Epithelial cell of esophagus (primary cell): ENCODE measurements around the gene FRG2.
"Not testable (repeated sequence)": the region's sequence is repeated elsewhere in the genome, so short reads cannot be mapped to it uniquely, and the experiment has no call there.

ENCODE experiments used
- DNase-seq: peaks from one replicate; pipeline ENCODE4 v3.0.0; 2010; ENCODE audit warnings: low read depth
- H3K4me3 ChIP-seq: 2 replicates; pipeline ENCODE4 v1.5.1; 2011; ENCODE audit warnings: mild to moderate bottlenecking, low read length, control low read depth
- TF ChIP-seq, protein P1 (sequence below): IDR thresholded peaks from 2 replicates; pipeline ENCODE4 v1.5.1; 2011; ENCODE audit warnings: low read depth, mild to moderate bottlenecking, low read length, control low read depth, inconsistent platforms; ENCODE audit not compliant: insufficient read depth; ENCODE audit errors: missing control alignments

The FRG2 gene

DNA sequence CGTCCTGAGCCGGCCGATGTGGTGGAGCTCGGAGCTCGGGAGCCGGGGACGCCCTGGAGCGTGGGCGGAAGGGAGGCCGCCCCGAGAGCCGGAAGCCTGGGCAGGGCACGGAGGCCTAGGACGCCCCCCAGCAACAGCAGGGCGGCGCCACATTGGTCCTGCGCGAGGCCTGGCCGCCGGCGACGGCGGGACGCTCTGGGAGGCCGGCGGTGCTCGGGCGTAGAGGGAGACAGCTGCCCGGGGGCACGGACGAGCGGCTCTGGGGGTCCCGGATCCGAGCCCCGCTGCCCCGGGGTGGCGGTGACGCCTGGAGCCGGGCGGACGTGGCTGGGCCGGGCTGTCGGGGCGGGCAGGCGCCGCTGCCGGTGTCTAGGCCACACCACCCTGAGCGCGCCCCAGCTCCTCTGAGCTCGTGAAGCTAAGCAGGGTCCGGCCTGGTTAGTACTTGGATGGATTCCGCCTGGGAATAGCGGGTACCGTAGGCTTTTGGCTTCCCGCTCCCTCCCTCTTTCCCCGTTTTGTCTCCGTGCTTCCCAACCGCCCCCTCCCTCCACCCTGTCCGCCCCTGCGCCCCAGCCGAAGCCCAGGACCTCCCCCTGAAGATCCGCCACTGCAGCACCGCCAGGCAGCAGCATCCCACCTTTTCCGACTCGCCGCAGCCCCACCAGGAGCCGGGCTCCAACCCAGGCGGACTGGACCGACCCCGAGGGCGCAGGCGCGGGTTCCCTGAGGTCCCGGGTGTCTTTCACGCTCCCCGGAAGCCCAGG lies 12.1 kb downstream of the FRG2 start:
- no peak for DNase-seq
- H3K4me3 ChIP-seq, result no peak overlapping the region

GRCh38 chr4:189989941-189990340 lies 37.1 kb downstream of the FRG2 start:
- not testable (repeated sequence) for H3K4me3 ChIP-seq, DNase-seq

More for the DNA sequence above, 12.1 kb downstream of the FRG2 start:
- TF ChIP-seq, protein P1, sequence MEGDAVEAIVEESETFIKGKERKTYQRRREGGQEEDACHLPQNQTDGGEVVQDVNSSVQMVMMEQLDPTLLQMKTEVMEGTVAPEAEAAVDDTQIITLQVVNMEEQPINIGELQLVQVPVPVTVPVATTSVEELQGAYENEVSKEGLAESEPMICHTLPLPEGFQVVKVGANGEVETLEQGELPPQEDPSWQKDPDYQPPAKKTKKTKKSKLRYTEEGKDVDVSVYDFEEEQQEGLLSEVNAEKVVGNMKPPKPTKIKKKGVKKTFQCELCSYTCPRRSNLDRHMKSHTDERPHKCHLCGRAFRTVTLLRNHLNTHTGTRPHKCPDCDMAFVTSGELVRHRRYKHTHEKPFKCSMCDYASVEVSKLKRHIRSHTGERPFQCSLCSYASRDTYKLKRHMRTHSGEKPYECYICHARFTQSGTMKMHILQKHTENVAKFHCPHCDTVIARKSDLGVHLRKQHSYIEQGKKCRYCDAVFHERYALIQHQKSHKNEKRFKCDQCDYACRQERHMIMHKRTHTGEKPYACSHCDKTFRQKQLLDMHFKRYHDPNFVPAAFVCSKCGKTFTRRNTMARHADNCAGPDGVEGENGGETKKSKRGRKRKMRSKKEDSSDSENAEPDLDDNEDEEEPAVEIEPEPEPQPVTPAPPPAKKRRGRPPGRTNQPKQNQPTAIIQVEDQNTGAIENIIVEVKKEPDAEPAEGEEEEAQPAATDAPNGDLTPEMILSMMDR, result no peak

GRCh38 chr4:189988877-189989431 lies 38.1 kb downstream of the FRG2 start:
- H3K4me3 ChIP-seq, result no peak overlapping the region
- TF ChIP-seq, protein P1, result no peak
- no peak for DNase-seq

DNA sequence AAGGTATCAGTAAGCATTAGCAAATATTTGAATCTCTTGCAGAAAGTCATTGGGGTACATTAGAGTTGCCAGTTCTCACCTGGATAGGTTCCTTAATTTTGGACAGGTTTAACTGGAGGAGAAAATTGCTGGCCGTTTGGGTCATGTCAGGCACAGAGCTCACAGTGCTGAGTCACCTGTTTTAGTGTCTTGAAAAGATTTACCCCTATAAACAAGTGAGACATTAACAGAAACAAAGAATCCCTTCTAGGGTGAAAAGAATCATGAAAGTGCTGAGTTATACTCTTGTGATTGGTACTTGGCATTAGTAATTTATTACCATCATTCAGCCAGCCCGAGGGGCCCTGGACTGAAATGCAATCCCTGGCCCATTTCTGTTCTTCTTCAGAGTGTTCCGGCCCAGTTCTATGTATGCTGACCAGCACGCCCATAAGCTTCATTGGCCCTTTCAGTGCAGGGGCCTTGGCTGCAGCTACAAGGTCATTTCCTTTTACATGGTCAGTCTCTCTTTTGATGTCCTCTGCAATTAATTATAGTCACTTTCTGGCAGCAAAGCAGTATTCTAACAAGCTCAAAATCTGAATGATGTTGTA lies 41.3 kb downstream of the FRG2 start:
- DNase-seq, H3K4me3 ChIP-seq: not testable (repeated sequence)

- DNase-seq, H3K4me3 ChIP-seq: not testable (repeated sequence)
These were observed 42.4 kb downstream of the FRG2 start for GRCh38 chr4:189984661-189985060.

GRCh38 chr4:189983916-189984526 lies 43.0 kb downstream of the FRG2 start:
- H3K4me3 ChIP-seq, DNase-seq: not testable (repeated sequence)

- no peak overlapping the region for H3K4me3 ChIP-seq
- no peak for DNase-seq
- TF ChIP-seq, protein P1, result no peak
These were observed 45.1 kb downstream of the FRG2 start for GRCh38 chr4:189981970-189982369.

DNA sequence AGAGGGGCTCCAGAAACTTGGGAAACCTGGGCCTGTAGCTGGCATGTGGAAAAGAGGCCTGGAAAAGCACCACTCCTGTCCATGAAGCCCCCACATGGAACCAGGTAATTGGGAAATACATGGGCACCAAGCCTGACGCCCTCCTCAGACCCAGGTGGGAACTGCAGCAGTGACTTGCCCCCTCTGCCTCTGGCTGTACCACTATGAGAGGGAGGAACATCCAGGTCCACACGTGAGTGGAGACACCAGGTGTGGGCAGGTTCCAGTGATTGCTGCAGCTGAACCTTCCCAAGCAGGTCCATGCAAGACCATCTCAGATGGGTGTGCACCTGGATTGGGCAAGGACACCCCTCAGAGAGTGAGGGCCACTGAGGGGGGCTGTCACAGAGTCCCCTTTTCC lies 46.8 kb downstream of the FRG2 start:
- not testable (repeated sequence) for H3K4me3 ChIP-seq, DNase-seq

GRCh38 chr4:189979196-189980047 lies 47.6 kb downstream of the FRG2 start:
- no peak for DNase-seq
- TF ChIP-seq, protein P1, result no peak
- H3K4me3 ChIP-seq, result no peak overlapping the region
